ENCODE data around the gene RNH1.

RNH1 gene

GRCh38 chr11:506995-507726, at the start of gene RNH1:
TSS of gene RNH1 (minus strand) at chr11:507242. CDS start at chr11:502162, 5,080 bp downstream.
- peak; percentile 88 for DNase-seq

GRCh38 chr11:555780-556661, 49.0 kb upstream of the RNH1 start:
- DNase-seq: no peak

GRCh38 chr11:555227-555779, 48.3 kb upstream of the RNH1 start:
- no peak for DNase-seq

GRCh38 chr11:554428-555226, 47.6 kb upstream of the RNH1 start:
- DNase-seq: peak; percentile 87

- no peak for DNase-seq
Observed at GRCh38 chr11:553988-554340, 46.9 kb upstream of the RNH1 start.

GRCh38 chr11:553083-553987, 46.3 kb upstream of the RNH1 start:
- DNase-seq: no peak

- no peak for DNase-seq
Observed at GRCh38 chr11:551596-551995, 44.6 kb upstream of the RNH1 start.

GRCh38 chr11:551131-551530, 44.1 kb upstream of the RNH1 start:
- no peak for DNase-seq

GRCh38 chr11:550746-551085, 43.7 kb upstream of the RNH1 start:
- DNase-seq: no peak

GRCh38 chr11:550021-550745, 43.1 kb upstream of the RNH1 start:
- DNase-seq: no peak

- no peak for DNase-seq
Observed at GRCh38 chr11:548700-549603, 41.9 kb upstream of the RNH1 start.

- no peak for DNase-seq
Observed at GRCh38 chr11:545171-545570, 38.1 kb upstream of the RNH1 start.

- no peak for DNase-seq
Observed at GRCh38 chr11:544817-545166, 37.8 kb upstream of the RNH1 start.

- no peak for DNase-seq
Observed at GRCh38 chr11:541433-541885, 34.4 kb upstream of the RNH1 start.

- no peak for DNase-seq
Observed at GRCh38 chr11:540583-541432, 33.8 kb upstream of the RNH1 start.

- no peak for DNase-seq
Observed at GRCh38 chr11:539971-540481, 33.0 kb upstream of the RNH1 start.

GRCh38 chr11:538431-539051, 31.5 kb upstream of the RNH1 start:
- no peak for DNase-seq

- no peak for DNase-seq
Observed at GRCh38 chr11:537622-538430, 30.8 kb upstream of the RNH1 start.
